ENCODE data around the gene NPTN. TPM values are rescaled to one million over a fixed set of nuclear protein-coding genes. Genes with fewer than 3 reads are reported as not detected.
A peak's percentile ranks its signal among the peaks of the same experiment; 100 is the strongest.
"Not testable (repeated sequence)": the region's sequence is repeated elsewhere in the genome, so short reads cannot be mapped to it uniquely, and the experiment has no call there.

The NPTN gene
- polyA plus RNA-seq, 3 donors, result 178 to 181 (median 179) TPM

DNA sequence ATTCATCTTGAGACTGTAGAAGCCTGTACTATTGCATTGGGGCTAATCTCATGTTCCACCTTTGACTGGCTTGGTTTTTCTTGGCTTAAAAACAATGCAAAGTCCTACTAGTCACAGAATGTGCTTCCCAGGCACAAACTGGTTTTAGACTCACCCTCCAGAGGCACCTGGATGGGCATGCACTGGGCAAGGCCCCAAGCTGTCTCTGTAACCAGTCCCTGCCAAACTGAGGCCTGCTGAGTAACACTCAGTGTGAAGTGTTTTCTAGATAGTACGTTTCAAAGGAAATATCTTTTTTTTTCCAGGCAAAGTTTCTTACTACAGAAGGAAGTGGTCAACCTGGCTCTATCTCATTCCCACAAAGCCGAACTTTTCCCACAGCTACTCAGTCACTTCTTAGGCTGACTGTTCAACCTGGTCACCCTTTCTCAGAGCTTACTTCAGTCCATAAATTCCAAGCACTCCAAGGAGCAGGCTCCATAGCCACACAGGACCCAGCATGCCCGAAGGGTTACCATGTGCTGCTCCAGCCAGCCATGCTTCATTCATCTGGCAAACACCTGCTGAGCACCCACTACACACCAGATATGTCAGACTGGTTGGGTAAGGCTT lies 57.4 kb downstream of the NPTN start:
- DNase-seq, result no peak

- peak; percentile 17 for DNase-seq
These were observed 59.6 kb downstream of the NPTN start for GRCh38 chr15:73573572-73573971.

GRCh38 chr15:73573037-73573436 lies 60.2 kb downstream of the NPTN start:
- DNase-seq, result no peak

- no peak for DNase-seq
These were observed 60.9 kb downstream of the NPTN start for GRCh38 chr15:73572296-73572695.

DNA sequence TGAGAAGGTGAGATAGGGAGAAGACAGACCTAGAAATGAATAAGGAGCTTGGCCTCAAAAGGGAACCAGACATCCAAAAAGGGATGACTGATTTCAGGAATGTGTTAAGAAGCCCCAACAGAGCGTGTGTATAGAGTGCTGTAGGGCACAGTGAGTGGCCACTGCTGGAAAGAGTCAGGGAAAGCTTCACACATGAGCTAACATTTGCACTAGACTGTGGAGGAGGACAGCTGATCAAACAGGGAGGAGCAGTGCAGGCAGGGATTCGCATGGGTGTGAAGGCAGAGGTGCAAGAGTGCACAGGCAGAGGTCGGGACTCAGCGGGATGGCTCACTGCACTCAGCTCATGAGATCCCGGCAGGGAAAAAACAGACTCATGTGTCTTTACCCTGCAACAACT lies 61.8 kb downstream of the NPTN start:
- DNase-seq, result peak; percentile 80

DNA sequence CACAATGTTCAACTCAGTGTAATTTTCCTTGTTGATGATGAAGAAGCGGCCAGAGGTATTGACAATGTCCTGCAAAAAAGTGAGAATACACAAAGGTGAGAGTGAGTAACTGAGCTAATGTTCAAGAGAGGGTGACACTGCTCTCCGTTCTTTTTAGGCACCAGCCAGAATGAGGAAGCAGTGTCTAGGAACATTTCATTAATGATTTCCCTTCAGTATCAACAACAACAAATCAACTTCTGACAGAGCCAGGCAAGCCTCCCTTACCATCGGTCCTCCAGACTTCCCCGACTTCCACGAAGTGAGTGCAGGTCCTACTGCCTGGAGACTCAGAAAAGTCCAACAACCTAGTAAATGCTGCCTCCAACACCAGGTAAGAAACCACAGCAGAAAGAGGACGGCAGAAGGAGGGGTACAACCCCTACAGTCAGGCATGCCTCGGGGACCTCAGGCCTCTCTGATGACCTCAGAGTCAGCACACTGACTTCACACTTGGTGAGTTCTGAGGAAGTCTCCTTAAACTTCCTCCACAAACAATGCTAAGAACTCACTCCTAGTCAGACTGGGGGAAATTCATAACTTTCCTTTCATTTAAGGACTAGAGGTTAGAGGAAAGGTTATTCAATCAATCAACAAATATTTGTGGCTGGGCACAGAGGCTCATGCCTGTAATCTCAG lies 62.7 kb downstream of the NPTN start:
- no peak for DNase-seq

DNA sequence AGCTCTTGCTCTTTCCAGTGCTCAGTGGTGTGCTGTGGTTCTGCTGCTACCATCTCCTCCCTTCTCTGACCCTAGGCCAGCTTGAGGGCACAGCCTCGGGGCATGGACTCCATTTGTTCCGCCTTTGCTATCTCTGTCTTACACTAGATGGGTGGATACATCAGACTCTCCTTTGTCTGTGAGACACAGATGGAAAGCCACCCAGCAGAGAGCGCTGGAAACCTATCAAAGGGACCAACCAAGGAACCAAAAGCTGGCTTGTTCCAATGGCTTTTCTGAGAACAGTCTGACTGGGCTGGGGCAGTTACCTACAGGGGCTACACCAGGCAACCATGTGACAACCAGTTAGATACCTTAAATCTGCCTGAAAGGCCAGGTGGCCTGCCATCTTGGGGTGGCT lies 63.8 kb downstream of the NPTN start:
- DNase-seq, result no peak

GRCh38 chr15:73568564-73569280 lies 64.5 kb downstream of the NPTN start:
- no peak for DNase-seq

GRCh38 chr15:73567020-73567419 lies 66.2 kb downstream of the NPTN start:
- no peak for DNase-seq

DNA sequence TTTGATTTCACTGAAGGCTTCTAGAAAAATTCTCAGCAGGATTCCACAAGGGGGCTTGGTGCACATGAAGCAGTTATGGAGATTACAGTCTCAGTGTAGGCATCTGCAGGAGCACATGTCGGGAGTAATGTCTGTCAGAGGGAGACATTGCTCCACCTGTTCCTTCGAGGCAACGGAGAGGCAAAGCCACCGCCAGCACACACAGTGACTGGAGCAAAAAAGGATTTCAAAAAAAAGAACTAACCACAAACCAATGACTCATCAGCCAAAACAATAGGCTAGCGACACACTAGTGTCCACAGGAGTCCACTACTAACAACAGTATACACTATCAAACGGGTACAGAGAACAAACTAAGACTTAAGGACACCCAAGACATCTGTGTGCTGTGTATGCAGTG lies 68.9 kb downstream of the NPTN start:
- no peak for DNase-seq

DNA sequence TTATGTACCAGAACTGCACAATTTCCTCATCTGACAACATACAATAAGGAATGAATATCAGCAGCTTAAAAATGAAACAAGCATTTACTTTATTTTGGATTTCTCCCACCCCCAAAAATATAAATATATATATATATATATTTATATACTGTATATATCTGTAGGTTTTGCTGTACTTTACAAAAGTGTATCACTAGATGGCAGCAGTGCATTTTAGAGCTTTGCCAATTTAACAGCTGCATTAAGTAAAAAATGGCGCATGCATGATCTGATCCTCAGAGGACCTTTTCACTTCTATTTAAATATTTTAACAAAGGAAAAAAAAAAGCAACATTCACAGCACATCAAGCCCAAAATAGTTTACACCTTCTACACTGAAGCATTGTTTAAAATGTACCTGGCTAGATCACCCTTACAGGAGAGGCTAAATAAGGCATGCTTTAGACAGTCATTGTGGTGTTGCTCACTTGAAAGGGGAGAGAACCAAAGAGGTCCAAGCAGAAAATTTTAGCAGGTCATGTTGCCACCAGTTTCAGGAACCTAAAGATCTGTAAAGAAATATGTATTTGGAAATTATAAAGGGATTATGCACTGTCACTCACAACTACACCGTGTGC lies 72.6 kb downstream of the NPTN start:
- peak; percentile 78 for DNase-seq

DNA sequence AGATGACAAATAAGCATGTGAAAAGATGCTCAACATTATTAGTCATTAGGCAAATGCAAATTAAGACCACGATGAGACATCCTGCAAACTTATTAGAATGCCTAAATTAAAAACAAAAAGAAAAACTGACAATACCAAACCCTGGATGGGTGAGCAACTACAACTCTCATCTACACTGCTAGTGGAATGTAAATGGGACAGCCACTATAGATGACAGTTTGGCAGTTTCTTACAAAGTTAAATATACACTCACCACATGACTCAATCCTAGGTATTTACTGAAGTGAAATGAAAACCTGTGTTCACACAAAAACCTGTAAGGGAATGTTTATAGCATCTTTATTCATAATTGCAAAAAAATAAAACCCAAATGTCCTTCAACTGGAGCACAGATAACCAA lies 74.7 kb downstream of the NPTN start:
- no peak for DNase-seq

- no peak for DNase-seq
These were observed 78.1 kb downstream of the NPTN start for GRCh38 chr15:73555080-73555479.

- no peak for DNase-seq
These were observed 83.0 kb downstream of the NPTN start for GRCh38 chr15:73550190-73550589.

- not testable (repeated sequence) for DNase-seq
These were observed 84.3 kb downstream of the NPTN start for GRCh38 chr15:73548925-73549324.

GRCh38 chr15:73541479-73541878 lies 91.7 kb downstream of the NPTN start:
- no peak for DNase-seq

DNA sequence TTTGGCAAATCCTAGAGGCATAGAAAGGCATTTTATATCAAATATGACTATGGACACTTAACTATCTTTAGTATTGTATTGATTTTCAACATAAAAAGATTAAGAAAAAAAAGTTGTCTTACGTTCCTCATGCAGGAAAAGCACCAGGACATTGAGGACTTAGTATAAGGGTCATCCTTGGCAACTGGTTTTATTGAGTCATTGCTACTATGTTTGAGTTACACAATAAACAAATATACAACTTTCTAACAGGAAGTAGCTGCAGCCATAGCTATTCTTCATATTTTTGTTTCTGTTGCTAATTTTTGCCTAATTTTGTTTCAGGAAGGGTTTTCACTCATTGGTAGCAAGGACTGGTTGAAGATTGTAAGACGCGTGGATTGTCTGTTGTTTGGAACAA lies 93.0 kb downstream of the NPTN start:
- DNase-seq, result no peak

- no peak for DNase-seq
These were observed 93.7 kb downstream of the NPTN start for GRCh38 chr15:73539212-73540128.

DNA sequence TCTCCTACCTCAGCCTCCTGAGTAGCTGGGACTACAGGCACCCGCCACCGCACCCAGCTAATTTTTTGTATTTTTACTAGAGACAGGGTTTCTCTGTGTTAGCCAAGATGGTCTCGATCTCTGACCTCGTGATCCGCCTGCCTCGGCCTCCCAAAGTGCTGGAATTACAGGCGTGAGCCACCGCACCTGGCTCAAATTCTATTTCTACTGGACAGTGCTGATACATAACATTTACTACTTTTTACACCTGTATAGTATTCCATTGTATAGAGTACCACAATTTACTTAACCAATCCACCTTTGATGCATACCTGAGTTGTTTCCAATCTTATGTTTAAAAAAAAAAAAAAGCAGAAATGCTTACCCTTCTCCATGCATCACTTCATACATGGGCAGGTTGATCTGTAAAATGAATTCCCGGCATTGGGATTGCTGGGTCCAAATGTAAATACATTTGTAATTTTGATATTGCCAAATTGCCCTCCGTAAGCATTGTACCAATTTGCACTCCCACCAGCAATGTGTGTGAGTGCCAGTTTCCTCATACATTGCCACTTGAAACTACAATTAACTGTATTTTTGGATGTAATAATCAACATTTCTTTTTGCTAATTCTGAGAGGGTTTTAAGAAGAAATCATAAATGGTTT lies 94.5 kb downstream of the NPTN start:
- no peak for DNase-seq

- DNase-seq, result no peak
These were observed 95.1 kb downstream of the NPTN start for GRCh38 chr15:73538123-73538522.

- DNase-seq, result no peak
These were observed 102.5 kb downstream of the NPTN start for GRCh38 chr15:73530649-73531048.

All from renal pelvis (tissue), 4 donors.